GM12878 (cell line): Measurements from ENCODE around the gene MKRN1. TPM values are rescaled to one million over a fixed set of nuclear protein-coding genes. Genes with fewer than 3 reads are reported as not detected.

ENCODE experiments used
- ATAC-seq: fragments of 200-7000 bp; cut with Tn5 transposase; 3 replicates; pipeline ENCODE4 v1.9.1; 2020; ENCODE audit warnings: mild to moderate bottlenecking, moderate library complexity
- BruUV-seq: library from RNA; stranded (reverse); fragments of 400-500 nt; replicated peaks from 2 replicates; lab custom pipeline; 2021; lab: Mats Ljungman, UMichigan
- CTCF ChIA-PET: fragments of 300-600 bp; sonication (Branson Sonifier 250); formaldehyde crosslinking; extraction: SDS; loops from one replicate; lab custom pipeline; 2021; ENCODE audit warnings: inconsistent platforms; lab: Yijun Ruan, JAX
- POLR2A ChIA-PET: fragments of 350-600 bp; formaldehyde crosslinking; extraction: SDS; loops from one replicate; lab custom pipeline; 2021; ENCODE audit warnings: inconsistent platforms; lab: Charles Lee
- RAD21 ChIA-PET: fragments of 300-600 bp; sonication (Branson Sonifier 250); formaldehyde crosslinking; loops from one replicate; lab custom pipeline; 2023; ENCODE audit warnings: antibody characterized with exemption; ENCODE audit not compliant: unreplicated experiment; lab: Charles Lee
- SMC1A ChIA-PET: fragments of 300-600 bp; sonication (Branson Sonifier 250); formaldehyde crosslinking; loops from one replicate; lab custom pipeline; 2023; ENCODE audit not compliant: unreplicated experiment, uncharacterized antibody; lab: Charles Lee
- DNase-seq: peaks from one replicate; pipeline ENCODE4 v3.0.0-alpha.2; 2011; ENCODE audit warnings: low read depth, low spot score
- FAIRE-seq: peaks from 3 replicates; lab custom pipeline; 2011; peaks lifted over from hg19 to GRCh38; lab: Jason Lieb, UNC
- H2AFZ ChIP-seq: 2 replicates; pipeline ENCODE4 v1.6.0; 2011; ENCODE audit warnings: low read depth, low read length, control low read depth; ENCODE audit not compliant: control insufficient read depth
- H3K27ac ChIP-seq: 2 replicates; pipeline ENCODE4 v1.5.1; 2011; ENCODE audit warnings: control low read depth; ENCODE audit not compliant: control insufficient read depth, insufficient read depth
- H3K27me3 ChIP-seq, 2 experiments: replicated peaks in 1 of 2; 2 replicates each; pipeline versions ENCODE4 v1.6.0 to v1.6.1; 2011; ENCODE audit warnings: low read length in 1 of 2; ENCODE audit not compliant: control insufficient read depth in 2 of 2, insufficient read depth in 2 of 2
- H3K36me3 ChIP-seq, 2 experiments: 2 replicates each; pipeline ENCODE4 v1.5.1; 2011; ENCODE audit warnings: low read length in 1 of 2; ENCODE audit not compliant: control insufficient read depth in 2 of 2, insufficient read depth in 2 of 2
- H3K4me1 ChIP-seq: 2 replicates; pipeline ENCODE4 v1.6.1; 2011; ENCODE audit warnings: mild to moderate bottlenecking, low read length, moderate library complexity, mixed read lengths; ENCODE audit not compliant: control insufficient read depth, insufficient read depth
- H3K4me2 ChIP-seq: 2 replicates; pipeline ENCODE4 v1.6.0; 2011; ENCODE audit warnings: control low read depth; ENCODE audit not compliant: control insufficient read depth, insufficient read depth
- H3K4me3 ChIP-seq: fragments of 200-600 bp; sonication (generic); 2 replicates; pipeline ENCODE4 v1.5.1; 2016
- H3K79me2 ChIP-seq: 2 replicates; pipeline ENCODE4 v1.6.0; 2011; ENCODE audit warnings: low read length; ENCODE audit not compliant: control insufficient read depth, insufficient read depth
- H3K9ac ChIP-seq: 2 replicates; pipeline ENCODE4 v1.8.0; 2011; ENCODE audit warnings: low read length, control low read depth, mixed read lengths; ENCODE audit not compliant: control insufficient read depth, insufficient read depth
- H3K9me3 ChIP-seq: replicated peaks from 3 replicates; pipeline ENCODE4 v1.5.1; 2011; ENCODE audit warnings: mild to moderate bottlenecking, low read length; ENCODE audit not compliant: control insufficient read depth, insufficient read depth
- H4K20me1 ChIP-seq: 2 replicates; pipeline ENCODE4 v1.6.0; 2011; ENCODE audit not compliant: control insufficient read depth, insufficient read depth
- BMI1 ChIP-seq: fragments of 450-650 bp; IDR thresholded peaks from 2 replicates; pipeline ENCODE4 v1.6.1; 2016; ENCODE audit warnings: mild to moderate bottlenecking, moderate library complexity, borderline replicate concordance
- HDAC2 ChIP-seq: fragments of 200-600 bp; sonication (generic); IDR thresholded peaks from 2 replicates; pipeline ENCODE4 v1.6.1; 2017
- HDAC6 ChIP-seq: fragments of 200-600 bp; sonication (generic); IDR thresholded peaks from one replicate; pipeline ENCODE4 v1.8.0; 2017; ENCODE audit warnings: antibody characterized with exemption; ENCODE audit not compliant: unreplicated experiment
- IKZF2 ChIP-seq, 2 experiments: fragments of 450-650 bp; IDR thresholded peaks; 2 replicates each; pipeline ENCODE4 v1.6.1; 2017; ENCODE audit warnings: mild to moderate bottlenecking in 2 of 2, moderate library complexity in 2 of 2
- NFIC ChIP-seq: IDR thresholded peaks from 2 replicates; pipeline ENCODE4 v1.6.1; 2012; ENCODE audit warnings: low read depth, mild to moderate bottlenecking, inconsistent platforms, low read length, moderate library complexity
- RAD21 ChIP-seq: IDR thresholded peaks from 2 replicates; pipeline ENCODE4 v1.6.1; 2011; ENCODE audit warnings: mild to moderate bottlenecking, low read depth, low read length, moderate library complexity; ENCODE audit not compliant: insufficient read depth
- RB1 ChIP-seq: fragments of 450-650 bp; formaldehyde crosslinking; IDR thresholded peaks from 2 replicates; pipeline ENCODE4 v1.6.1; 2017; ENCODE audit warnings: mild to moderate bottlenecking, borderline replicate concordance
- RBBP5 ChIP-seq: fragments of 200-600 bp; sonication (generic); conservative IDR thresholded peaks from 2 replicates; pipeline ENCODE4 v1.6.1; 2016
- TARDBP ChIP-seq: IDR thresholded peaks from 2 replicates; pipeline ENCODE4 v1.6.1; 2016; ENCODE audit warnings: borderline replicate concordance
- TCF7 ChIP-seq: IDR thresholded peaks from 2 replicates; pipeline ENCODE4 v1.6.1; 2014; ENCODE audit warnings: antibody characterized with exemption, borderline replicate concordance
- WRNIP1 ChIP-seq: IDR thresholded peaks from 2 replicates; pipeline ENCODE4 v1.6.1; 2011; ENCODE audit warnings: low read depth, low read length, improper control_type of control experiment, borderline replicate concordance
- WGBS: methylation state at CpG from one replicate; pipeline ENCODE4 v1.1.6; 2016; ENCODE audit warnings: low lambda C conversion rate; ENCODE audit not compliant: insufficient replicate concordance, insufficient coverage; ENCODE audit errors: missing lambda C conversion rate; 5-methylcytosine and 5-hydroxymethylcytosine counted together
- in situ Hi-C: fragments of 300-500 bp; cut with MboI; formaldehyde crosslinking; loops from 9 replicates; pipeline ENCODE4 v1.14.3; 2018; ENCODE audit warnings: mixed read lengths
- intact Hi-C: fragments of 100-400 bp; cut with micrococcal nuclease; formaldehyde crosslinking; loops from one replicate; pipeline ENCODE4 v1.14.2; 2022; ENCODE audit not compliant: unreplicated experiment
- polyA plus RNA-seq, 11 experiments: library from polyadenylated mRNA; depleted of rRNA in 4 of 11; unstranded in 6 of 11; stranded (reverse) in 5 of 11; fragments of >200 nt; fragmentation: Nextera tagmentation in 4 of 11; fragmentation: Illumina TruSeq in 1 of 11; extraction: Ambion mirVana in 4 of 11; extraction: Trizol in 1 of 11; gene quantifications; 1 replicate in 1 of 11; 2 replicates in 10 of 11; pipeline versions ENCODE4 v1.2.1 to v1.2.3, GENCODE V29; 2011 to 2016; ENCODE audit warnings: inconsistent platforms in 2 of 11, missing spikeins in 2 of 11, low read depth in 1 of 11
- total RNA-seq, 4 experiments: library from RNA; depleted of rRNA in 3 of 4; stranded (reverse); fragments of >200 nt in 3 of 4; fragmentation: Illumina TruSeq in 1 of 4; extraction: Trizol in 1 of 4; gene quantifications; 2 replicates each; pipeline versions ENCODE4 v1.2.1 to v1.2.3, GENCODE V29; 2013 to 2021
- TF ChIP-seq, protein P1 (sequence below): fragments of 450-650 bp; IDR thresholded peaks from 2 replicates; pipeline ENCODE4 v1.6.1; 2017; ENCODE audit warnings: mild to moderate bottlenecking, moderate library complexity
- TF ChIP-seq, protein P2 (sequence below): fragments of 150-350 bp; IDR thresholded peaks from 2 replicates; pipeline ENCODE4 v1.6.1; 2014; ENCODE audit warnings: mild to moderate bottlenecking, low read depth, low read length

MKRN1 gene
- total and polyA plus RNA-seq, 10 of the 15 experiments (the other 5 are each of a cell fraction or from before 2014, with no cell fraction given) = 19.1 to 61.3 (median 50.6) TPM

- H4K20me1 ChIP-seq = no peaks in the 10 kb centered on the region
- no peaks in the 10 kb centered on the region for H3K9me3 ChIP-seq
- TF ChIP-seq TCF7 (no peak), RB1 (no peak), NFIC (no peak), RAD21 (no peak), HDAC2 (no peak), TARDBP (no peak), WRNIP1 (no peak), IKZF2 (IDR thresholded peaks at IDR 0.05) (no peak), BMI1 (no peak), RBBP5 (no peak), HDAC6 (no peak)
- TF ChIP-seq, protein P1, sequence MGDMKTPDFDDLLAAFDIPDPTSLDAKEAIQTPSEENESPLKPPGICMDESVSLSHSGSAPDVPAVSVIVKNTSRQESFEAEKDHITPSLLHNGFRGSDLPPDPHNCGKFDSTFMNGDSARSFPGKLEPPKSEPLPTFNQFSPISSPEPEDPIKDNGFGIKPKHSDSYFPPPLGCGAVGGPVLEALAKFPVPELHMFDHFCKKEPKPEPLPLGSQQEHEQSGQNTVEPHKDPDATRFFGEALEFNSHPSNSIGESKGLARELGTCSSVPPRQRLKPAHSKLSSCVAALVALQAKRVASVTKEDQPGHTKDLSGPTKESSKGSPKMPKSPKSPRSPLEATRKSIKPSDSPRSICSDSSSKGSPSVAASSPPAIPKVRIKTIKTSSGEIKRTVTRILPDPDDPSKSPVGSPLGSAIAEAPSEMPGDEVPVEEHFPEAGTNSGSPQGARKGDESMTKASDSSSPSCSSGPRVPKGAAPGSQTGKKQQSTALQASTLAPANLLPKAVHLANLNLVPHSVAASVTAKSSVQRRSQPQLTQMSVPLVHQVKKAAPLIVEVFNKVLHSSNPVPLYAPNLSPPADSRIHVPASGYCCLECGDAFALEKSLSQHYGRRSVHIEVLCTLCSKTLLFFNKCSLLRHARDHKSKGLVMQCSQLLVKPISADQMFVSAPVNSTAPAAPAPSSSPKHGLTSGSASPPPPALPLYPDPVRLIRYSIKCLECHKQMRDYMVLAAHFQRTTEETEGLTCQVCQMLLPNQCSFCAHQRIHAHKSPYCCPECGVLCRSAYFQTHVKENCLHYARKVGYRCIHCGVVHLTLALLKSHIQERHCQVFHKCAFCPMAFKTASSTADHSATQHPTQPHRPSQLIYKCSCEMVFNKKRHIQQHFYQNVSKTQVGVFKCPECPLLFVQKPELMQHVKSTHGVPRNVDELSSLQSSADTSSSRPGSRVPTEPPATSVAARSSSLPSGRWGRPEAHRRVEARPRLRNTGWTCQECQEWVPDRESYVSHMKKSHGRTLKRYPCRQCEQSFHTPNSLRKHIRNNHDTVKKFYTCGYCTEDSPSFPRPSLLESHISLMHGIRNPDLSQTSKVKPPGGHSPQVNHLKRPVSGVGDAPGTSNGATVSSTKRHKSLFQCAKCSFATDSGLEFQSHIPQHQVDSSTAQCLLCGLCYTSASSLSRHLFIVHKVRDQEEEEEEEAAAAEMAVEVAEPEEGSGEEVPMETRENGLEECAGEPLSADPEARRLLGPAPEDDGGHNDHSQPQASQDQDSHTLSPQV = no peak
- TF ChIP-seq, protein P2, sequence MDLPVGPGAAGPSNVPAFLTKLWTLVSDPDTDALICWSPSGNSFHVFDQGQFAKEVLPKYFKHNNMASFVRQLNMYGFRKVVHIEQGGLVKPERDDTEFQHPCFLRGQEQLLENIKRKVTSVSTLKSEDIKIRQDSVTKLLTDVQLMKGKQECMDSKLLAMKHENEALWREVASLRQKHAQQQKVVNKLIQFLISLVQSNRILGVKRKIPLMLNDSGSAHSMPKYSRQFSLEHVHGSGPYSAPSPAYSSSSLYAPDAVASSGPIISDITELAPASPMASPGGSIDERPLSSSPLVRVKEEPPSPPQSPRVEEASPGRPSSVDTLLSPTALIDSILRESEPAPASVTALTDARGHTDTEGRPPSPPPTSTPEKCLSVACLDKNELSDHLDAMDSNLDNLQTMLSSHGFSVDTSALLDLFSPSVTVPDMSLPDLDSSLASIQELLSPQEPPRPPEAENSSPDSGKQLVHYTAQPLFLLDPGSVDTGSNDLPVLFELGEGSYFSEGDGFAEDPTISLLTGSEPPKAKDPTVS = no peak
- in situ Hi-C loops = no loop called here
- intact Hi-C loops = no loop called here
- WGBS = 95% methylated on average over 7 of the region's 7 CpGs
- ChIA-PET RAD21 (no interaction called here), CTCF (no interaction called here), SMC1A (no interaction called here), POLR2A (interaction anchor here (0.7 kb wide), 1 partner anchor 480 kb away, joined by 3 read pairs; no protein-coding TSS in a partner anchor)
- H3K27ac ChIP-seq = no peak overlapping the region
- no peak for DNase-seq
- ATAC-seq = no peak
- no peak overlapping the region for H3K4me2 ChIP-seq
- no peak overlapping the region for H3K9ac ChIP-seq
- no peaks in the 10 kb centered on the region for H3K27me3 ChIP-seq
- FAIRE-seq = no peak
- H3K4me3 ChIP-seq = no peak overlapping the region
- no TSS peak for BruUV-seq
- H3K79me2 ChIP-seq = no peaks in the 10 kb centered on the region
- peaks cover 0 to 3% of the 10 kb centered on the region in 2 experiments; a peak in 1 of 4 replicates for H3K36me3 ChIP-seq
- no peak overlapping the region for H2AFZ ChIP-seq
- no peaks in the 10 kb centered on the region; the same call in 1 of the 2 replicates for H3K4me1 ChIP-seq
Observed at GRCh38 chr7:140447841-140448240, 31.5 kb downstream of the MKRN1 start.
